NCI-H526 treated with DMSO at 0.1 percent for 48 hours (cell line): Measurements from ENCODE around the gene DTNBP1.
A peak's percentile ranks its signal among the peaks of the same experiment; 100 is the strongest.

Experiments used
- DNase-seq: peaks from one replicate; lab custom pipeline; 2025; lab: John Stamatoyannopoulos, UW

Gene DTNBP1

GRCh38 chr6:15500901-15501825, 161.7 kb downstream of the DTNBP1 start:
- DNase-seq, result no peak

DNA sequence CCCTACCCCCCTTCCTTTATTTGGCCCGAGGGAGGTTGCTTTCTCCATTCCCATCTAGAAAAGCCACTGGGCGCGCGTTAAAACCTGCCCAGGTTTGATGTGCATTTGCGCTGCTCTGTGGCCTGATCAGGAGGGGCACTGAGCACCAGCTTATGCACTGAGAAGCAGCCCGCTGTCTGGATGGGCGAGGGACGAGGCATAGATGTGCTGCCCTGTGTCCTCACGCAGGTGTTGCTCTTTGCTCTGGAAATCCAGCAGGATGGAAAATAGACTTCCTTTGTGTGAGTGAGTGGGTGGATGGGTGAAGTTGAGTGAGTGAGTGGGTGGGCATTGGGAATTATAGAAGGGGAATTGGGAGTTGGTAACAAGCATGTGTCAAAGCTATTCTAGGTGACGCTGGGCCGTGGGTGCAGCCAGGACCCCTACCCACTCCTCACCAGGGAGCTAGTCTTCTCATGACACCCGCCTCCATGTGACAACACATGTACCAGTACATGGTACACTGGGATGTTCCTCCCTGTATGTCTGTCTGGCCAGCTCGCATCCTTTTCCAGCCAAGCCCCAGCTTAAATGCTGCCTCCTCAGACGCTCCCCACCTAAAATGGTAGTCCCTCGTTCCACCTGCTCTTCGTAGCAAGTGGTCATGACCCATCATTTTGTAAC, 162.6 kb downstream of the DTNBP1 start:
- DNase-seq, result no peak

- no peak for DNase-seq
Measured at GRCh38 chr6:15499591-15499990, 163.2 kb downstream of the DTNBP1 start.

- DNase-seq, result no peak
Measured at GRCh38 chr6:15499125-15499524, 163.7 kb downstream of the DTNBP1 start.

DNA sequence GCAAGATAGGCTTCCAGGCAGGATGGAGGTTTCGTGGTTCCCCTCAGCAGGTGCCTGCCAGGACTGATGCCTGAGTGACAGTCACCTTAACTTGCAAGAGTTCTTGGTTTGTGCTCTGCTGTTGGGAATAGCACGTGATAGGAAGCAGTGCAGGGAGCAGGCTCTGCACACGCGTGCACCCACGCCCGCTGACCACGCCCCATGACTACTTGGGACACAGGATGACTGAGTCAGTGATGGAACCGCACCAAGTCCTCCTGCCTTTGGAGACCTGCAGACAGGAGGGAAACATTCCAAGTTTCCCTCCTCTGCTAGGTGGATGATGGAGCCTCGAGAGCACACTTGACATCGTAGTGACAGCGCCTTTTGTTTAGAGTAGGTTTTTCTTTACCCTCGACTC, 164.2 kb downstream of the DTNBP1 start:
- DNase-seq, result no peak

- no peak for DNase-seq
Measured at GRCh38 chr6:15496345-15497131, 166.3 kb downstream of the DTNBP1 start.

- no peak for DNase-seq
Measured at GRCh38 chr6:15495375-15495901, 167.4 kb downstream of the DTNBP1 start.

DNA sequence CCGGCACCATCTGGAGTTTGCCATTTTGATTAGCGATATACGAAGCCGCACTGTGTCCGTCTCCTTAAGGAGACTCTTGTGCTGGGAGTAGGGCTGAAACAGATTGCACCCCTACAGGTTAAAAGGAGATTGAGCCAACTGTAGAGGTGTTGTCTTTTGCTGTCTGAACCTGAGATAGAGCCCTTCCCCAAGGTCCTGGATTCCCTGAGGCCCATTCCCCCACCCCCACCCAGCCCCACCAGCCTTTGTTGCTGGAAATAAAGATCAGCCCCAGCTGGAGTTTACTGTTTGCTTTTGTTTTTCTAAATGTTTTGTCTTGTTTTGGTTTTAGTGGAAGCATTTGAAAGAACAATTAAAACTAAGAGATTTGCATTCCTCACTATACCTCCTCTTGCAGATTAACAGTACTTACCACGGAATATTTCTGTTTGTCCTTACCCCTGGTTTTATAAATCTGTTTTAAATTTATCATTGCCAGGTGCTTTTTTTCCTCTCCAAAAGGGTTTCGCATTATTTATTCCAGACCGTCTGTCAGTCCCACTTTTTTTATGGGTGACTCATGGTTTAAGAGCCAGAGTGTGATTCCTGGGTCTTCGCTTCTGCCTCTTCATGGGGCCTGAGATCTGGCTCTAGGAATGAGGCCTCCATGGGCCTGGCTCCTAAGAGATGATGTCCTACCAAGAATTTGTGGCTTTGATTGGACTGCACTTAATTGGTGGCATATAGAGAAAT, 169.2 kb downstream of the DTNBP1 start:
- no peak for DNase-seq

GRCh38 chr6:15491986-15492269, 170.9 kb downstream of the DTNBP1 start:
- DNase-seq, result no peak

GRCh38 chr6:15491255-15491985, 171.4 kb downstream of the DTNBP1 start:
- peak; percentile 11 for DNase-seq

DNA sequence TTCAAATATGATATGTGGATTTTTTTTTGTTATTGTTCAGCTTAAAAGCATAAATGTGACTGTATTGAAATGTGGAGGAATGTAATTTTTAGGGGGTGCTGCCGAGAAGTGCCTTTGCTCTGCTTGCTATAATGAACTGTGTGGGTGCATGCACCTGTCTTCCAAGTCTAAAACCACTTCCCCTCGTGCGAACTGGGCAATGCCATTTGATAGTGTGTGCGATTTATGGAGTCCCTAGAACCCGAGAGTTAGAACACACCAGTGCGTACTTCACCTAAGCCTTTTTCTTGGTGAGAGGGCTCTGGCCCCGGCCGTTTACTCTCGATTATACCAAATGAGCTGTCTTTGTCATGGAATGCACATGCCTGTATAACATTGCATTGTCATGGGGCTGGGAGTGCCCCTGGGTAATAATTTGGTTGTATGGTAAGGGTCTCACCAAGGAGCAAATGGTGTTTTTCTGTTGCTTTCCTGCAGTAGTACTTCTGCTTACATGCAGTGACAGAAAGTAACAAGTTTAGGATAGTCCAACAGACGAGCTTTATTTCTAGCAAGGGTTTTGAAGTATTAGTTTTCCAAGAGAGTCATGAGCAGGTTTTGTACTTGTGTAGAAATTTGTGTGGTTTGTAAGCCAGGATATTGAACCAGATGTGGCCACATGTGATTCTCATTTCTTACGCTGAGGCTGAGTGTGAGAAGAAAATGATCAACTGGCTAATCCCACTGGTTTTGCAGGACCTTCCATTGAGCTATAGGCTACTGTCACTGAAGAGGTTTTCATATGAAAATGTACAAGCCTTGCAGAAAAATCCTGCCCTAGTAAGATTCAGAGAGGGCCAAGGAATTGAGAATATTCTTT, 172.4 kb downstream of the DTNBP1 start:
- no peak for DNase-seq

DNA sequence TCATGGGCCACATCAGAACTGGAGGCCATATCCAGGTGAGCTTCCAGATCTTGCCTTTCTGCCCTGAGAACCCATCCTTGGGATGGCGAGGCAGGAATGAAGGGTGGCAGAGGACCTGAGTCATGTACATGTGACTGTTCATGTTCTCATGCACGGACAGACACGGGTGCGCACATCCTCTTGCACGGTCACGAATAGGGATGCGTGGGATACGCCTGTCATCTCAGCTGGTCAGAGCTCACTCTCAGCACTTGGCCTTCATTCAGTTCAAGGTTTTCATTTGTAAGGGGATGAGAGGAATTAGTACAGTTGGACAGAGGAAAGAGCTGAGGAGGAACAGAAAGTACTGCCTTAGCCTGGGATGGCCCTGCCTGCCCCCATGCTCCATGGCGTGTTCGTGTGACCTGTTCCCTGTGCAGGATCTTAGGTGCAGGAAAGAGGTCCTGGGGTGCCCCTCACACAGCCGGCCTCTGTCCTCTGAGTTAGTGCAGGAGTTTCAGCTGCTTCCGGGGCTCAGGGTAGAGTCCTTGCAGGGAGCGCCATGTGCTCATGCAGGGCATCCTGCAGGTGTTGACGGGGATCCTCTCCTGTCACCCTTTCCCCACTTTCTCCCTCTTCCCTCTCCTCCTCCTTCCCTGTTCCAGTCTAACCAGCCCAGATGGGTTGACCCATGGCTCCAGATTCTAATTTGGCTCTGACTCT, 173.4 kb downstream of the DTNBP1 start:
- no peak for DNase-seq

DNA sequence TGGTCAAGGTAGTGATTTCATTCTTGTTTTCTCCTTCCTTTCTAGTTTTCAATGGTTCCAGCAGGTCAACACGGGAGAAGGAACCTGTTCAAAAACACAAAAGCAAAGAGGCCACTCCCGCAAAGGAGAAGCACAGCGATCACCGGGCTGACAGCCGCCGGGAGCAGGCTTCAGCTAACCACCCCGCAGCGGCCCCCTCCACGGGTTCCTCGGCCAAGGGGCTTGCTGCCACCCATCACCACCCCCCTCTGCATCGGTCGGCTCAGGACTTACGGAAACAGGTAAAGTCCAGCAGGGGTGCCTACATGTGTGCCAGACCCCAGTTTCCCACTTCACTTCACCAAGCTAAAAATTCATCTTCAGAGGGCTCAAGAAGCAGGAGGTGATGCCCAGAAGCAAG, 175.6 kb downstream of the DTNBP1 start:
- no peak for DNase-seq

DNA sequence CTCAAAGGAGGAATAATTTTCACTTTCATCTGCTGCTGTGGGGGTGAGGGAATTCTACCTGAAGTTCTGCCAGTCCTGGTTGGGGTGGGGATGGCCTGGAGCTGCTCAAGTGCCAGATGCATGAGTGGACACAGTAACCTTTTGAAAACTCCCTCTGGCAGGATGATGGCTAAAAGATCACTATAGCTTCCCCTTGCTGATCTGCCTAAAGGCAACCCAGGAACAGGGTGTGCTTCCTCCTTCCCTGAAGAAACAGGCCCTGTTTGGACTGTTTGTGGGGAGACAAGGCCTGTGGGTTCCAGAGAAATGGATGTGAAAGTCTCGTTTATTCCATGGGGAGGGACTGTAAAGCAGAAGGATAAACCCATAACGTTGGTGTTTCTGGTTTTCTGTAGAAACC, 176.9 kb downstream of the DTNBP1 start:
- DNase-seq, result no peak

DNA sequence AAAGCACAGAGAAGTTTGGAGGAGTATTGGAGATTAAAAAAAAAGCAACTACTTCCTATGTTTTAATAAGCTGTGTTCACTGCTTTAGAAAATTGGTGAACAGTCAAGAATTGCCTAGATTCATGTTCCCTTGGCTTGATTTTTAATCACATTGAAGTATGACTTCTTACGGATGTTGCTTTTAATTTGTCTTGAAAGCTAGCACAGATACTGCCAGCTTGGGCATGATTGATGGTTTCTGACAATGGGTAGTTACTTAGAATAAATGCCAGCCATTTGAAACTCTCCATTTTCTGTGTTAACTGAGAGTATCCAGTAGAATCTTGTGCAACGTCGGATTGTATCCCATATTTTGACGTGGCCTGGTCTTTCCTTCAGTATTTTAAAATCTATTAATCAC, 178.0 kb downstream of the DTNBP1 start:
- DNase-seq, result no peak

DNA sequence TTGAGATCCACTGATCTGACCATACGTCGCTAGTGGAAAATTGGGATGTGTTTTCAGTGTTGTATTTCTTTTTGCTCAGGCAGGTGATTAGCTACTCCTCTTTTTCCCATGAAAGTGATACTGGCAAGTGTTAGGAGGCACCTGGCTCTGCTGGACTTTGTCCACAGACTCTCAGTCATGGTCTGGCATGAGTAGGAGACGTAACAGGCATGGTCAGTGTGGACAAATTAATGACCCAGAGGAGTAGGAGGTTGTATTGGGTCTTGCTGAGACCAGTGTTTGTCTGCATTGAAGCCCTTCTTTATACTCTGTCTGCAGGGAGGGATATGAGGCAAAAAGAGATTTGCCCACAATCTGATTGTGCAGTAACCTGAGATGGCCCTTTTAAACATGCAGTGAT, 178.7 kb downstream of the DTNBP1 start:
- DNase-seq, result no peak

GRCh38 chr6:15483060-15483459, 179.8 kb downstream of the DTNBP1 start:
- DNase-seq, result no peak

GRCh38 chr6:15481390-15482291, 181.2 kb downstream of the DTNBP1 start:
- no peak for DNase-seq

DNA sequence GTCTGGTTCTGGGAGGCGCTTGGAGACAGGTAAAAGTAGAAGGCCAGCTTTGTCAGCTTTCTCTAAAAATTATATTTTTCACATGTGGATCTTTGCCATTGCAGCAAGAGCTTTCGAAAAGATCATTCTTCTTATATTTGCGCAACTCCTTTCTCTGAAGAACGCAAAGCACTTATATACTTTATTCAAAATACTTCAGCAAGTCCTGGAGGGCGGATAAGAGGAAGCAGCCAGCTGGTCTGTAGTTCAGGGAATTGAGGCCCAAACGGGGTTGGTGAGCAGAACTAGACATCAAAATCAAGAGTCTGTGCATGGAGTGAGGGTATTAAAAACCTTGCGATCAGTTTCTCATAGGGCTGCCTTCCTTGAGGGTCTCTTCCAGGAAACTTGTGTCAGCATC, 182.3 kb downstream of the DTNBP1 start:
- no peak for DNase-seq
